ENCODE results near the gene RAD21L1.

The RAD21L1 gene

GRCh38 chr20:1198751-1199150 is 27.1 kb upstream of the RAD21L1 start:
- WGBS, 2 experiments, result 92 to 94% methylated on average over 5 of the region's 5 CpGs
- no peaks in the 10 kb centered on the region for H3K9me3 ChIP-seq (ENCODE audit: control insufficient read depth, low read length)
- H3K27ac ChIP-seq (ENCODE audit: insufficient read depth, low read depth, low read length, poor library complexity, severe bottlenecking), result no peak overlapping the region
- no peaks in the 10 kb centered on the region for H3K27me3 ChIP-seq (ENCODE audit: control insufficient read depth, insufficient read depth, low read length, poor library complexity, severe bottlenecking)
- H3K4me1 ChIP-seq (ENCODE audit: control insufficient read depth, insufficient read depth, low read length), result no peaks in the 10 kb centered on the region
- H3K4me3 ChIP-seq (ENCODE audit: insufficient read depth, low read depth, low read length), result no peak overlapping the region
- H3K36me3 ChIP-seq (ENCODE audit: control insufficient read depth, insufficient read depth, low read length), result no peaks in the 10 kb centered on the region

GRCh38 chr20:1199212-1199873 is 26.5 kb upstream of the RAD21L1 start:
- Histone ChIP-seq H3K27me3 (ENCODE audit: control insufficient read depth, insufficient read depth, low read length, poor library complexity, severe bottlenecking) (no peaks in the 10 kb centered on the region), H3K9me3 (ENCODE audit: control insufficient read depth, low read length) (no peaks in the 10 kb centered on the region), H3K4me3 (ENCODE audit: insufficient read depth, low read depth, low read length) (no peak overlapping the region), H3K36me3 (ENCODE audit: control insufficient read depth, insufficient read depth, low read length) (no peaks in the 10 kb centered on the region), H3K4me1 (ENCODE audit: control insufficient read depth, insufficient read depth, low read length) (no peaks in the 10 kb centered on the region), H3K27ac (ENCODE audit: insufficient read depth, low read depth, low read length, poor library complexity, severe bottlenecking) (no peak overlapping the region)
- 90 to 93% methylated on average over 7 of the region's 7 CpGs for WGBS, 2 experiments

GRCh38 chr20:1199964-1200363 is 25.9 kb upstream of the RAD21L1 start:
- H3K4me3 ChIP-seq (ENCODE audit: insufficient read depth, low read depth, low read length), result no peak overlapping the region
- no peaks in the 10 kb centered on the region for H3K27me3 ChIP-seq (ENCODE audit: control insufficient read depth, insufficient read depth, low read length, poor library complexity, severe bottlenecking)
- 95 to 100% methylated on average over 1 of the region's 1 CpG for WGBS, 2 experiments
- H3K9me3 ChIP-seq (ENCODE audit: control insufficient read depth, low read length), result no peaks in the 10 kb centered on the region
- no peaks in the 10 kb centered on the region for H3K36me3 ChIP-seq (ENCODE audit: control insufficient read depth, insufficient read depth, low read length)
- no peaks in the 10 kb centered on the region for H3K4me1 ChIP-seq (ENCODE audit: control insufficient read depth, insufficient read depth, low read length)
- no peak overlapping the region for H3K27ac ChIP-seq (ENCODE audit: insufficient read depth, low read depth, low read length, poor library complexity, severe bottlenecking)

- Histone ChIP-seq H3K4me3 (ENCODE audit: insufficient read depth, low read depth, low read length) (no peak within 1 kb of the TSS), H3K4me1 (ENCODE audit: control insufficient read depth, insufficient read depth, low read length) (no peaks in the 10 kb centered on the region), H3K9me3 (ENCODE audit: control insufficient read depth, low read length) (no peaks in the 10 kb centered on the region), H3K27me3 (ENCODE audit: control insufficient read depth, insufficient read depth, low read length, poor library complexity, severe bottlenecking) (no peaks in the 10 kb centered on the region), H3K27ac (ENCODE audit: insufficient read depth, low read depth, low read length, poor library complexity, severe bottlenecking) (no peak within 1 kb of the TSS), H3K36me3 (ENCODE audit: control insufficient read depth, insufficient read depth, low read length) (no peaks in the 10 kb centered on the region)
- WGBS, 2 experiments, result 86 to 88% methylated on average over 4 of the region's 5 CpGs
Measured at GRCh38 chr20:1202762-1203504, 22.9 kb upstream of the RAD21L1 start, which contains the start of gene C20orf202. Gene C20orf202, plus strand, starts transcription at chr20:1203454. Its CDS starts 132 bp downstream, at chr20:1203586.

- H3K27me3 ChIP-seq (ENCODE audit: control insufficient read depth, insufficient read depth, low read length, poor library complexity, severe bottlenecking), result no peaks in the 10 kb centered on the region
- no peak overlapping the region for H3K27ac ChIP-seq (ENCODE audit: insufficient read depth, low read depth, low read length, poor library complexity, severe bottlenecking)
- no peaks in the 10 kb centered on the region for H3K4me1 ChIP-seq (ENCODE audit: control insufficient read depth, insufficient read depth, low read length)
- H3K4me3 ChIP-seq (ENCODE audit: insufficient read depth, low read depth, low read length), result no peak overlapping the region
- H3K9me3 ChIP-seq (ENCODE audit: control insufficient read depth, low read length), result no peaks in the 10 kb centered on the region
- WGBS, 2 experiments, result 84 to 85% methylated on average over 5 of the region's 5 CpGs
- no peaks in the 10 kb centered on the region for H3K36me3 ChIP-seq (ENCODE audit: control insufficient read depth, insufficient read depth, low read length)
Measured at GRCh38 chr20:1203630-1204029, 22.2 kb upstream of the RAD21L1 start.

- Histone ChIP-seq H3K9me3 (ENCODE audit: control insufficient read depth, low read length) (no peaks in the 10 kb centered on the region), H3K4me3 (ENCODE audit: insufficient read depth, low read depth, low read length) (no peak overlapping the region), H3K4me1 (ENCODE audit: control insufficient read depth, insufficient read depth, low read length) (no peaks in the 10 kb centered on the region), H3K27me3 (ENCODE audit: control insufficient read depth, insufficient read depth, low read length, poor library complexity, severe bottlenecking) (no peaks in the 10 kb centered on the region), H3K36me3 (ENCODE audit: control insufficient read depth, insufficient read depth, low read length) (no peaks in the 10 kb centered on the region), H3K27ac (ENCODE audit: insufficient read depth, low read depth, low read length, poor library complexity, severe bottlenecking) (no peak overlapping the region)
- 90 to 93% methylated on average over 5 of the region's 5 CpGs for WGBS, 2 experiments
Measured at GRCh38 chr20:1204113-1204512, 21.7 kb upstream of the RAD21L1 start.

GRCh38 chr20:1204576-1204975 is 21.3 kb upstream of the RAD21L1 start:
- Histone ChIP-seq H3K36me3 (ENCODE audit: control insufficient read depth, insufficient read depth, low read length) (no peaks in the 10 kb centered on the region), H3K9me3 (ENCODE audit: control insufficient read depth, low read length) (no peaks in the 10 kb centered on the region), H3K27me3 (ENCODE audit: control insufficient read depth, insufficient read depth, low read length, poor library complexity, severe bottlenecking) (no peaks in the 10 kb centered on the region), H3K4me1 (ENCODE audit: control insufficient read depth, insufficient read depth, low read length) (no peaks in the 10 kb centered on the region), H3K4me3 (ENCODE audit: insufficient read depth, low read depth, low read length) (no peak overlapping the region), H3K27ac (ENCODE audit: insufficient read depth, low read depth, low read length, poor library complexity, severe bottlenecking) (no peak overlapping the region)
- WGBS, 2 experiments, result 85 to 89% methylated on average over 2 of the region's 2 CpGs

GRCh38 chr20:1205802-1206201 is 20.0 kb upstream of the RAD21L1 start:
- no peaks in the 10 kb centered on the region for H3K27me3 ChIP-seq (ENCODE audit: control insufficient read depth, insufficient read depth, low read length, poor library complexity, severe bottlenecking)
- H3K9me3 ChIP-seq (ENCODE audit: control insufficient read depth, low read length), result no peaks in the 10 kb centered on the region
- H3K27ac ChIP-seq (ENCODE audit: insufficient read depth, low read depth, low read length, poor library complexity, severe bottlenecking), result no peak overlapping the region
- 93% methylated on average over 7 to 8 of the region's 8 CpGs for WGBS, 2 experiments
- H3K4me3 ChIP-seq (ENCODE audit: insufficient read depth, low read depth, low read length), result no peak overlapping the region
- no peaks in the 10 kb centered on the region for H3K4me1 ChIP-seq (ENCODE audit: control insufficient read depth, insufficient read depth, low read length)
- no peaks in the 10 kb centered on the region for H3K36me3 ChIP-seq (ENCODE audit: control insufficient read depth, insufficient read depth, low read length)

- 88 to 89% methylated on average over 19 of the region's 19 CpGs for WGBS, 2 experiments
- H3K4me3 ChIP-seq (ENCODE audit: insufficient read depth, low read depth, low read length), result no peak overlapping the region
- H3K9me3 ChIP-seq (ENCODE audit: control insufficient read depth, low read length), result no peaks in the 10 kb centered on the region
- no peak overlapping the region for H3K27ac ChIP-seq (ENCODE audit: insufficient read depth, low read depth, low read length, poor library complexity, severe bottlenecking)
- no peaks in the 10 kb centered on the region for H3K4me1 ChIP-seq (ENCODE audit: control insufficient read depth, insufficient read depth, low read length)
- no peaks in the 10 kb centered on the region for H3K36me3 ChIP-seq (ENCODE audit: control insufficient read depth, insufficient read depth, low read length)
- H3K27me3 ChIP-seq (ENCODE audit: control insufficient read depth, insufficient read depth, low read length, poor library complexity, severe bottlenecking), result no peaks in the 10 kb centered on the region
Measured at GRCh38 chr20:1206366-1207148, 19.3 kb upstream of the RAD21L1 start.

GRCh38 chr20:1207293-1207878 is 18.5 kb upstream of the RAD21L1 start:
- Histone ChIP-seq H3K4me1 (ENCODE audit: control insufficient read depth, insufficient read depth, low read length) (no peaks in the 10 kb centered on the region), H3K27me3 (ENCODE audit: control insufficient read depth, insufficient read depth, low read length, poor library complexity, severe bottlenecking) (peaks cover 5% of the 10 kb centered on the region), H3K36me3 (ENCODE audit: control insufficient read depth, insufficient read depth, low read length) (no peaks in the 10 kb centered on the region), H3K4me3 (ENCODE audit: insufficient read depth, low read depth, low read length) (no peak overlapping the region), H3K27ac (ENCODE audit: insufficient read depth, low read depth, low read length, poor library complexity, severe bottlenecking) (no peak overlapping the region), H3K9me3 (ENCODE audit: control insufficient read depth, low read length) (no peaks in the 10 kb centered on the region)
- 90 to 92% methylated on average over 3 of the region's 3 CpGs for WGBS, 2 experiments
